GM12892 (cell line): ENCODE results near the gene TUBB1.

Experiments
- DNase-seq: peaks from one replicate; pipeline ENCODE4 v3.0.0; 2011; ENCODE audit not compliant: insufficient read length
- FAIRE-seq: peaks from 2 replicates; lab custom pipeline; 2011; peaks lifted over from hg19 to GRCh38; lab: Jason Lieb, UNC
- POLR2A ChIP-seq: IDR thresholded peaks from 2 replicates; pipeline ENCODE4 v1.6.1; 2011; ENCODE audit warnings: low read depth, low read length, control low read depth
- POLR2AphosphoS5 ChIP-seq: IDR thresholded peaks from 2 replicates; pipeline ENCODE4 v1.6.1; 2011; ENCODE audit warnings: low read depth, low read length, control low read depth
- TAF1 ChIP-seq: IDR thresholded peaks from 2 replicates; pipeline ENCODE4 v1.6.1; 2011; ENCODE audit warnings: low read depth, mild to moderate bottlenecking, control low read depth, low read length, borderline replicate concordance

TUBB1 gene

DNA sequence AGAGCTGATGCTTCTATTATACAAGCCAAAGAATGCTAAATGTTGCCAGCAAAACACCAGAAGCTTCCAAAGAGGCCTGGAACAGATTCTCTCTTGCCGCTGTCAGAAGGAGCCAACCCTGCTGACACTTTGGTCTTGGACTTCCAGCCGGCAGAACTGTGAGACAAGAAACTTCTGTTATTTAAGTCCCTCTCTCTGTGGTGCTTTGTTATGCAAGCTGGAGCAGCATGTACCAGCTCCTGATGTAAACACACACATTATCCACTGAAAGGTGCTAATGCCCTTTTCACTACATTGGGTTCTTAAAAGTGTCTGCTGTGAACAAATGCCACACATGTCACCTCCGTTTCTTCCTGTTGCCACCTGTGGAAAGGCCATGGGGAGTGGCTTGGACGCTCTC lies 49.3 kb downstream of the TUBB1 start:
- TF ChIP-seq POLR2A = no peak
- no peak for TF ChIP-seq POLR2AphosphoS5
- no peak for TF ChIP-seq TAF1
- DNase-seq = no peak
- FAIRE-seq = no peak

GRCh38 chr20:59069026-59069425 lies 49.8 kb downstream of the TUBB1 start:
- FAIRE-seq = no peak

GRCh38 chr20:59071216-59071615 lies 52.0 kb downstream of the TUBB1 start:
- DNase-seq (no peak), FAIRE-seq (no peak)
- no peak for TF ChIP-seq POLR2A
- no peak for TF ChIP-seq POLR2AphosphoS5
- no peak for TF ChIP-seq TAF1

More at GRCh38 chr20:59069026-59069425, 49.8 kb downstream of the TUBB1 start:
- no peak for TF ChIP-seq POLR2A
- TF ChIP-seq TAF1 = no peak
- TF ChIP-seq POLR2AphosphoS5 = no peak
- DNase-seq = no peak

- FAIRE-seq (no peak), DNase-seq (no peak)
- no peak for TF ChIP-seq POLR2AphosphoS5
- no peak for TF ChIP-seq TAF1
- no peak for TF ChIP-seq POLR2A
These were observed 54.4 kb downstream of the TUBB1 start for GRCh38 chr20:59073582-59073981.

GRCh38 chr20:59074456-59074855 lies 55.2 kb downstream of the TUBB1 start:
- no peak for TF ChIP-seq TAF1
- no peak for TF ChIP-seq POLR2AphosphoS5
- TF ChIP-seq POLR2A = no peak
- no peak for DNase-seq
- FAIRE-seq = no peak

DNA sequence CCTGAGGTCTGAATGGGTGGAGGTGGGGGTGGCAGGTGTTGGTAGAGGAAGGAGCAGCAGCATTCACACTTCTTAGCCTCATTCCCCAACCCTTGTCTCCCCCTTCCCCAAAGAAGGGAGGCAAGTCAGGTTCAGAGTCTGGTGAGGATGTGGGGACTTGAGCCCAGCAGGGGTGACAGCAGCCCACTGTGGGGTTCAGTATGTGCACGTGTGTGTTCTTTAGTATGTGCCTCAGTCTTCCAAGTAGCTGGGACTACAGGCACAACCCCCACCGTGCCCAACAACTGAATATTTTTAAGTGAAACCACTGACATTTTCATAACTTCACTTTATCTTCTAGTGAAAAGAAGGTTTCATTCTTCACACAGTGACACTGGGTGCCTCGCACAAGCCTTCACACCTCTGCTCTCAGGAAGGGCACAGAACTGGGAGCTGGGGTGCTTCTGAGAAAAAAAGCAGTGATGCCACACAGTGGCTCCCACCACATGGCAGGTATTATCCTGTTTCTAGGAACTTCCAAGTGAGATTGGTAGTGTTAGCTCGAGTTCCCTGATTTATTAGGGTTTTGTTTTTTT lies 56.8 kb downstream of the TUBB1 start:
- FAIRE-seq (no peak), DNase-seq (no peak)
- TF ChIP-seq TAF1 = no peak
- no peak for TF ChIP-seq POLR2A
- TF ChIP-seq POLR2AphosphoS5 = no peak
